Lower leg skin (tissue), 4 donors: ENCODE results near the gene TVP23A. TPM values are rescaled to one million over a fixed set of nuclear protein-coding genes. Genes with fewer than 3 reads are reported as not detected.
A peak's percentile ranks its signal among the peaks of the same experiment; 100 is the strongest.

ENCODE experiments used
- DNase-seq, 2 donors: peaks; one replicate each; pipeline ENCODE4 v3.0.0-alpha.2; 2019; ENCODE audit warnings: low spot score in 2 of 2
- H3K4me3 ChIP-seq: fragments of 200-600 bp; sonication (generic); 2 replicates; pipeline ENCODE4 v1.5.1; 2017; ENCODE audit warnings: mild to moderate bottlenecking, low read depth; ENCODE audit not compliant: poor library complexity, severe bottlenecking
- POLR2A ChIP-seq, 2 donors: fragments of 450-650 bp; IDR thresholded peaks; one replicate each; pipeline ENCODE4 v1.6.1; 2016 to 2017; ENCODE audit warnings: antibody characterized with exemption in 2 of 2, mild to moderate bottlenecking in 1 of 2, moderate library complexity in 1 of 2
- WGBS, 2 donors: methylation state at CpG; one replicate each; pipeline ENCODE4 v1.1.5; 2018; 5-methylcytosine and 5-hydroxymethylcytosine counted together
- intact Hi-C: fragments of 100-400 bp; cut with DNase I; formaldehyde crosslinking; loops from one replicate; pipeline ENCODE4 v1.15.0; 2023; ENCODE audit warnings: low total_unique reads
- total RNA-seq, 4 donors: library from RNA; depleted of rRNA; stranded (reverse); fragments of >200 nt; gene quantifications; one replicate each; pipeline ENCODE4 v1.1.0, GENCODE V29; 2016
- TF ChIP-seq, protein P1 (sequence below), 3 donors: fragments of 450-650 bp; IDR thresholded peaks; one replicate each; pipeline ENCODE4 v1.5.1; 2016; ENCODE audit warnings: antibody characterized with exemption in 3 of 3, mild to moderate bottlenecking in 3 of 3, moderate library complexity in 2 of 3

TVP23A gene
- total RNA-seq, 4 donors from 2014 or later: 0.19 TPM; not detected in 2

GRCh38 chr16:10729104-10730048, 89.2 kb downstream of the TVP23A start:
- intact Hi-C loops: no loop called here
- peak; percentile 74 to 89 for DNase-seq
- WGBS, 2 donors: 37 to 43% methylated on average over 19 of the region's 19 CpGs
- no peak overlapping the region for H3K4me3 ChIP-seq
- no peak for TF ChIP-seq POLR2A (IDR thresholded peaks at IDR 0.05)
- TF ChIP-seq, protein P1, sequence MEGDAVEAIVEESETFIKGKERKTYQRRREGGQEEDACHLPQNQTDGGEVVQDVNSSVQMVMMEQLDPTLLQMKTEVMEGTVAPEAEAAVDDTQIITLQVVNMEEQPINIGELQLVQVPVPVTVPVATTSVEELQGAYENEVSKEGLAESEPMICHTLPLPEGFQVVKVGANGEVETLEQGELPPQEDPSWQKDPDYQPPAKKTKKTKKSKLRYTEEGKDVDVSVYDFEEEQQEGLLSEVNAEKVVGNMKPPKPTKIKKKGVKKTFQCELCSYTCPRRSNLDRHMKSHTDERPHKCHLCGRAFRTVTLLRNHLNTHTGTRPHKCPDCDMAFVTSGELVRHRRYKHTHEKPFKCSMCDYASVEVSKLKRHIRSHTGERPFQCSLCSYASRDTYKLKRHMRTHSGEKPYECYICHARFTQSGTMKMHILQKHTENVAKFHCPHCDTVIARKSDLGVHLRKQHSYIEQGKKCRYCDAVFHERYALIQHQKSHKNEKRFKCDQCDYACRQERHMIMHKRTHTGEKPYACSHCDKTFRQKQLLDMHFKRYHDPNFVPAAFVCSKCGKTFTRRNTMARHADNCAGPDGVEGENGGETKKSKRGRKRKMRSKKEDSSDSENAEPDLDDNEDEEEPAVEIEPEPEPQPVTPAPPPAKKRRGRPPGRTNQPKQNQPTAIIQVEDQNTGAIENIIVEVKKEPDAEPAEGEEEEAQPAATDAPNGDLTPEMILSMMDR (IDR thresholded peaks at IDR 0.05): peak in 1 of 3 donors; percentile 34

DNA sequence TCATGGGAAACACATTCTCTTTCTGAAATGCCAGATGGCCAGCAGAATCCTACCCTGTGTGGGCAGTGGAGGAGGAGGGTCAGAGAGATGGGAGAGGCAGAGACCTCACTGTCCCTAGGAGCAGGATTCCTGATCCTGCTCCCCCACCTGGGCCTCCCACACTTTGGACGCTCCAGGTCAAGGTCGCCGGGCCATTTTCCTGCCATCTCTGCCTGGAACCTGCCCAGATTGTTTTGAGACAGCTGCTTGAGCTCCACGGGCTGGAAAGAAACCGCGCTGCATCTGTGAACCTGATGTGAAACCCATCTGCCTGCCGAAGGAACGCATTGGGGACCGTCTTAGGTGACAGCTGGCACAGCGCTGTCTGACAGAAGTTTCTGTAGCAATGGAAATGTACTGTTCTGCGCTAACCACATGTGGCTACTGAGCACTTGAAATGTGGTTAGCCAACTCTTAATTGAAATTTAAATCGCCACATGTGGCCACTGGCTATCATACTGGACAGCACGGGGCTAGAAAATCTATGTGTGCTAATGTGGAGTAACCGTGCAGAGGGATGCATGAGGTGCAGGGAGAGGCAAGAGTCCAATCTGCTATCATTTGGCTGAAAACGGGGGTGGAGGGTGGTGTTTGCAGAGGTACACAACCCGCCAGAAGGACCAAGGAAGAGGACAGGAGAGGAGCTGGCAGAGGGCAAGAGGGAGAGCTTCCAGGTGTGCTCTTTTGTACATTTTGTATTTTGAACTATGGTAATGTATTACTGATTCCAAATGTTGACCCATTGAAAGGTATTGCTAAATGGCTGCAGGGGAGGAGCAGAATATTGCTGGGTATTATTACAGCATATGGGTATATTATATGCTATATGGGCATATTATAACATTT, 90.3 kb downstream of the TVP23A start:
- intact Hi-C loops: no loop called here
- TF ChIP-seq, protein P1 (IDR thresholded peaks at IDR 0.05): no peak
- no peak for TF ChIP-seq POLR2A (IDR thresholded peaks at IDR 0.05)
- 49 to 71% methylated on average over 16 of the region's 16 CpGs for WGBS, 2 donors
- no peak overlapping the region for H3K4me3 ChIP-seq
- peak in 1 of 2 donors; percentile 72 for DNase-seq

Other genes starting within 250 kb of the TVP23A start
- gene EMP2, start 238.2 kb downstream of the TVP23A start, total RNA-seq: 100 to 1,000 TPM in 2 of 4 donors, 10 to 100 TPM in 2; 74.1 to 167 (median 104) TPM
- under 1 TPM in 3 of 4 donors, not detected in 1; 0.20 to 0.93 (median 0.42) TPM for gene TEKT5, start 123.9 kb downstream of the TVP23A start, total RNA-seq
- gene NUBP1, start 75.0 kb downstream of the TVP23A start, total RNA-seq: 10 to 100 TPM; 16.3 to 26.7 (median 25.1) TPM
- gene CIITA, start 58.4 kb upstream of the TVP23A start, total RNA-seq: 10 to 100 TPM; 14.0 to 20.1 (median 17.9) TPM
- gene DEXI, start 123.7 kb upstream of the TVP23A start, total RNA-seq: 10 to 100 TPM; 38.1 to 63.6 (median 58.9) TPM
- gene CLEC16A, start 125.8 kb upstream of the TVP23A start, total RNA-seq: 10 to 100 TPM; 26.8 to 30.0 (median 29.5) TPM